Raji (cell line): Measurements from ENCODE around the gene HIP1.

Experiments used
- POLR2A ChIP-seq: IDR thresholded peaks from 2 replicates; pipeline ENCODE4 v1.6.1; 2011; ENCODE audit warnings: low read depth, low read length, control low read depth; ENCODE audit not compliant: insufficient read depth

The HIP1 gene

GRCh38 chr7:75656740-75657139 is 82.0 kb downstream of the HIP1 start:
- no peak for TF ChIP-seq POLR2A

GRCh38 chr7:75655536-75655935 is 83.2 kb downstream of the HIP1 start:
- no peak for TF ChIP-seq POLR2A

DNA sequence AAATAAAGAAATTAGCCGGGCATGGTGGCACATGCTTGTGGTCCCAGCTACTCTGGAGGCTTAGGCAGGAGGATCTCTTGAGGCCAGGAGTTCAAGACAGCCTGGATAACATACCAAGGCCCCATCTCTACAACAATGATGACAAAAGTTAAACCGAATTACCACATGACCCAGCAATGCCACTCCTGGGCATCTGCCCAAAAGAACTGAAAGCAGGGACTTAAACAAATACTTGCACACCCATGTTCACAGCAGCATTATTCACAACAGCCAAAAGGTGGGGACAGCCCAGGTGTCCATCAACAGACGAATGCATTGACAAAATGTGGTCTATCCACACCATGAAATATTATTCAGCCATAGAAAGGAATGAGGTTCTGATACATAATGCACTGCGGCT is 83.9 kb downstream of the HIP1 start:
- TF ChIP-seq POLR2A = no peak

DNA sequence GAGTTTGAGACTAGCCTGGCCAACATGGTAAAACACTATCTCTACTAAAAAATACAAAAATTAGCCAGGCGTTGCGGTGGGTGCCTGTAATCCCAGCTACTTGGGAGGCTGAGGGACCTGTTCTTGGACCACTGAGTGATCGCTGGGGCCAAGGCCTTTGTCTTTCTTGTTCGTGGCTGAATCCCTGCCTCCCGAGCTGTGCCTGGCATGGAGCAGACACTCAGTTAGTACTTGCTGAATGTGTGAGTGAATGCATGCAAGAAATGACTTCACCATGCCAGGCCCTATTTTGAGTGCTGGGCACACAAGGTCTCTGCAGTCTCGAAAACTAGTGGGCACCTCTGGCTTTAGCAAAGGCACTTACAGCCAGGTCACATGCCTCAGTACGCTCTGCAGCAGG is 85.1 kb downstream of the HIP1 start:
- TF ChIP-seq POLR2A = no peak

DNA sequence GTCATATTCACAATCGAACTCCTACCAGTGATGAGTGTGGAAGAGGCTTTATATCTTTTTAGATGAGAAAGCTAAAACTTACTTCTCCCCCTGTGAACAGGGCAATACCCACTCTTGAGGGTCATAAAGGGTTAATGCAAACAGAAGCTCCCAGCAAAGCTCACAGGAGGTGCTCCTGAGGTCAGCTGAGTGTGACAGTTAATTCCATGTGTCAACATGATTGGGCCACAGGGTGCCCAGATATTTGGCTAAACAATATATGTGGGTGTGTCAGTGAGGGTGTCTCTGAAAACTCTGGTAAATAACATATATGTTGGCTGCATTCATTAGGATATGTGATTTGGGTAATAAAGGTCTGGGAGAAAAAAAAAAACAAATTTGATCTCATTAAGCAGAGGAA is 86.0 kb downstream of the HIP1 start:
- no peak for TF ChIP-seq POLR2A

- TF ChIP-seq POLR2A = no peak
Measured at GRCh38 chr7:75650681-75651080, 88.1 kb downstream of the HIP1 start.

DNA sequence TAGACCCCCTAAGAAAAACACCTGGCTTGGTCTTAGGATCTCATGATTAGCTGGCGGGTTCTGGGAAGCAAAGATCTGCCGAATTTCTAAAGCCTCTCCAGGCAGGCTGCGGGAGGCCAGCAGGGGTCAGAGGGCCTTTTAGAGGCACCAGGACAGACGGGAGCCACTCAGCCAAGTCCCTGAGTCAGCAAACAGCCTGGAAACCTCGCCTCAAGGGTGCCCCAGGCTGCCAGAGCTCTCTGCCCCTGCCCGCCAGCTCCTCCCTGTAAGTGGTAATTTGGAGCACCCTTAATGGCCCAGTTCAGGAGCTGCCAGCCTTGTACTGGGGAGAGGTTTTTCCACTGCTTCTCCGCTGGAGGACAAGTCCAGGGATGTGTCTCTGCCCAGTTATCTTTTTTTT is 88.7 kb downstream of the HIP1 start:
- TF ChIP-seq POLR2A = no peak

GRCh38 chr7:75649462-75649861 is 89.3 kb downstream of the HIP1 start:
- TF ChIP-seq POLR2A = no peak

GRCh38 chr7:75647709-75648438 is 90.9 kb downstream of the HIP1 start:
- no peak for TF ChIP-seq POLR2A

DNA sequence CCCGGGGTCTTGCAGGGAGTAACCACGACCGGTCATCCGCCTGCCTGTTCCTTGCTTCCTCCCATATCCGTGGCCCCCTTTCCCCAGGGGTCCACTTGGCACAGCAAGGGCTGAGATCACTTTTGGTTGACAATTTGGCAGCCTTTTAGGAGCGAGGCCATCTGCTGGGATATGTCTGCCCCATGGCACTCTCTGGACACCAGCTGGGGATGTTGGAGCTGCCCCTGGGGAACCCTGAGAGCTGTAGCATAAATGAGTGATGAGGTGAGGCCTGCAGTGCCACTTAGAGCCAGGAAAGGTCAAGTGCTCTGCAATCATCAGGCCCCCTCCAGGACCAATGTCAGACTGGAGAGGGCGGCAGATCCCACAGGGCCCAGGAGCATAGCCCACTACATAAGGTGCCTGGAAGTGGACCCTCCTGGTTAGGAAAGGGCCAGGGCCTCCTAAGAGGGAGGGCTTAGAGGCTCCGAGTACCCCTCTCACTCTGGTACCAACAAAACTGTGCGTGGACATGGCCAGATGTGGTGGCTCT is 92.1 kb downstream of the HIP1 start:
- no peak for TF ChIP-seq POLR2A

- no peak for TF ChIP-seq POLR2A
Measured at GRCh38 chr7:75645570-75645969, 93.2 kb downstream of the HIP1 start.

DNA sequence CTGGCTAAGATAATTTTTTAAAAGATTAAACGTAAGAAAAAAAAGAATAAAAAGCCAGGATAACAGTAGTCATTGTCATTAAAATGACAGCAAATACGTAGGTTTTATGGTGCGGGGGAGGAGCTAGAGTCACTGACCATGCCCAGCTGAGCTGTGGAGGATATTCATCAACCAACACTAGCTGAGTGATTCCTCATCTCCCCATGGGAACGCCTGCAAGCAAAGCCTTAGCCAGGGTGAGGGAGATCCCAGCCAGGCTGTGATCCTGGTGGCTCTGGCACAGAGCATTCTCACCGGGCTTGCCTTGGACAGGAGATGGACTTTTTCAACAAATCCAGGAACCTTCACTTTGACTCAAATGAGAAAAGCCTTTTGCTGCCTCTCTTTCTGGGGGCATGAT is 94.2 kb downstream of the HIP1 start:
- TF ChIP-seq POLR2A = no peak

GRCh38 chr7:75642810-75643486 is 95.8 kb downstream of the HIP1 start:
- TF ChIP-seq POLR2A = no peak

DNA sequence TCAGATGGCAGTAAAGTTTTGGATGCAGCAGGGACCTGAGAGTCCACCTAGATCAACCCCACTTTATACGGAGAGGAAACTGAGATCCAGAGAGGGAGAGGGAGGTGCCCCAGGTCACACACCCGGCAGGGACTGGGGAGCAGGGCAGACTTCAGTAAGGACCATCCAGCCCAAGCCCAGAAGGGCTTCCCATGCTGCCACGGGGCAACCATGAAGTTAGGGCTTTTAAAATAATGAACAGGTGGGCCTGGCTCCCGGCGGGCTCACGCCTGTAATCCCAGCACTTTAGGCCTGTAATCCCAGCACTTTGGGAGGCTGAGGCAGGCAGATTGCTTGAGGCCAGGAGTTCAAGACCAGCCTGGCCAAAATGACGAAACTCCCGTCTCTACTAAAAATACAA is 98.5 kb downstream of the HIP1 start:
- no peak for TF ChIP-seq POLR2A

DNA sequence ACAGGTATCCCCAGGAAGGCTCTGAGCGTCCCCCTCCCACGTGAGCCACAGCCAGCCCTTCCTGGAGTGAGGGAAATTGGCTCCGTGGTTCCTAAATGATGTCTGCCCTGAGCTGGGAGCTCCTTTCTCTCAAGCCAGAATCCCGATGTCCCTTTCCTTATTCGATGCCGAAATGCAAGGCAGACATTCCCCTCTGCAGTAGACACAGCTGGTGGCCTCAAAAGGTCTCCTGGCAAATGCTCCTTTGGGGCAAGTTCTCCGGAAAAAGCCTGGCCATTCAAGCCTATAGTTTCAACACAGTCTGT is 98.9 kb downstream of the HIP1 start:
- TF ChIP-seq POLR2A = no peak

GRCh38 chr7:75639071-75639885 is 99.5 kb downstream of the HIP1 start:
- TF ChIP-seq POLR2A = no peak
